ENCODE data around the gene RELCH. TPM values are rescaled to one million over a fixed set of nuclear protein-coding genes. Genes with fewer than 3 reads are reported as not detected.

Gene RELCH
- total RNA-seq, 4 donors from 2014 or later: 37.0 to 117 (median 68.7) TPM

- Histone ChIP-seq H3K27ac (no peak overlapping the region), H3K4me3 (no peak overlapping the region), H3K27me3 (no peaks in the 10 kb centered on the region), H3K4me1 (peaks cover 0 to 11% (median 0%) of the 10 kb centered on the region in 4 donors), H3K9me3 (no peaks in the 10 kb centered on the region), H3K36me3 (no peaks in the 10 kb centered on the region)
- intact Hi-C loops (cut with DNase I; ENCODE audit: low total_unique reads) (no loop called here), in situ Hi-C loops (cut with MboI; ENCODE audit: low pct_ligation_motif_present in 1 of 4, low pct_unique_long_range_greater_than_20kb in 1 of 4, low sequenced_read_pairs in 3 of 4) (loop anchor here in 3 of 4 donors (25.0 kb wide), 3 partner anchors 362 to 537 kb away; partner anchors contain the start of gene PHLPP1 (in 1 of the 3))
- no peak for DNase-seq
- no peak for TF ChIP-seq CTCF (IDR thresholded peaks at IDR 0.05)
- TF ChIP-seq POLR2AphosphoS5 (IDR thresholded peaks at IDR 0.05): no peak
- TF ChIP-seq POLR2A (IDR thresholded peaks at IDR 0.05): no peak
- TF ChIP-seq EP300 (IDR thresholded peaks at IDR 0.05; ENCODE audit: low read depth): no peak
- 85 to 91% methylated on average over 3 of the region's 3 CpGs for WGBS, 2 donors (ENCODE audit: low coverage in 1 of 2)
Observed at GRCh38 chr18:62175521-62175920, 11.5 kb upstream of the RELCH start.

- H3K4me1 ChIP-seq: peaks cover 0 to 11% (median 0%) of the 10 kb centered on the region in 4 donors
- no peak for DNase-seq
- in situ Hi-C loops (cut with MboI; ENCODE audit: low pct_ligation_motif_present in 1 of 4, low pct_unique_long_range_greater_than_20kb in 1 of 4, low sequenced_read_pairs in 3 of 4) (loop anchor here in 3 of 4 donors (25.0 kb wide), 3 partner anchors 360 to 535 kb away; partner anchors contain the start of gene PHLPP1 (in 1 of the 3)), intact Hi-C loops (cut with DNase I; ENCODE audit: low total_unique reads) (no loop called here)
- TF ChIP-seq EP300 (IDR thresholded peaks at IDR 0.05; ENCODE audit: low read depth): no peak
- TF ChIP-seq POLR2AphosphoS5 (IDR thresholded peaks at IDR 0.05): no peak
- TF ChIP-seq CTCF (IDR thresholded peaks at IDR 0.05): no peak
- no peak for TF ChIP-seq POLR2A (IDR thresholded peaks at IDR 0.05)
- no peaks in the 10 kb centered on the region for H3K36me3 ChIP-seq
- WGBS, 2 donors (ENCODE audit: low coverage in 1 of 2): 79 to 80% methylated on average over 3 of the region's 3 CpGs
- H3K27me3 ChIP-seq: no peaks in the 10 kb centered on the region
- no peak overlapping the region for H3K4me3 ChIP-seq
- H3K27ac ChIP-seq: no peak overlapping the region
- no peaks in the 10 kb centered on the region for H3K9me3 ChIP-seq
Observed at GRCh38 chr18:62177271-62177670, 9.8 kb upstream of the RELCH start.

GRCh38 chr18:62179213-62179612 lies 7.8 kb upstream of the RELCH start:
- WGBS, 2 donors (ENCODE audit: low coverage in 1 of 2): 72 to 87% methylated on average over 4 of the region's 4 CpGs
- H3K9me3 ChIP-seq: no peaks in the 10 kb centered on the region
- H3K27me3 ChIP-seq: no peaks in the 10 kb centered on the region
- no peaks in the 10 kb centered on the region for H3K36me3 ChIP-seq
- H3K4me1 ChIP-seq: peaks cover 0 to 16% (median 0%) of the 10 kb centered on the region in 4 donors
- in situ Hi-C loops (cut with MboI; ENCODE audit: low pct_ligation_motif_present in 1 of 4, low pct_unique_long_range_greater_than_20kb in 1 of 4, low sequenced_read_pairs in 3 of 4) (loop anchor here in 3 of 4 donors (25.0 kb wide), 3 partner anchors 358 to 533 kb away; partner anchors contain the start of gene PHLPP1 (in 1 of the 3)), intact Hi-C loops (cut with DNase I; ENCODE audit: low total_unique reads) (no loop called here)
- H3K4me3 ChIP-seq: no peak overlapping the region
- DNase-seq: no peak
- no peak overlapping the region for H3K27ac ChIP-seq
- TF ChIP-seq CTCF (IDR thresholded peaks at IDR 0.05): no peak

GRCh38 chr18:62182220-62182619 lies 4.8 kb upstream of the RELCH start:
- intact Hi-C loops (cut with DNase I; ENCODE audit: low total_unique reads): loop anchor here (10.0 kb wide), 1 partner anchor 63 kb away; no protein-coding TSS in a partner anchor
- Histone ChIP-seq H3K27ac (no peak overlapping the region), H3K36me3 (no peaks in the 10 kb centered on the region), H3K9me3 (no peaks in the 10 kb centered on the region), H3K27me3 (no peaks in the 10 kb centered on the region), H3K4me3 (no peak overlapping the region), H3K4me1 (peaks cover 0 to 22% (median 3%) of the 10 kb centered on the region in 4 donors)
- in situ Hi-C loops (cut with MboI; ENCODE audit: low pct_ligation_motif_present in 1 of 4, low pct_unique_long_range_greater_than_20kb in 1 of 4, low sequenced_read_pairs in 3 of 4): loop anchor here (10.0 to 25.0 kb wide), 5 partner anchors 63 to 530 kb away; partner anchors contain the start of gene PHLPP1 (in 1 of the 4)
- WGBS, 2 donors (ENCODE audit: low coverage in 1 of 2): 86 to 87% methylated on average over 3 of the region's 3 CpGs
- TF ChIP-seq POLR2AphosphoS5 (IDR thresholded peaks at IDR 0.05) (no peak), CTCF (IDR thresholded peaks at IDR 0.05) (no peak), POLR2A (IDR thresholded peaks at IDR 0.05) (no peak), EP300 (IDR thresholded peaks at IDR 0.05; ENCODE audit: low read depth) (no peak)
- no peak for DNase-seq
